ENCODE data around the gene HEBP2.

GRCh38 chr6:138382498-138383265 is 21.3 kb upstream of the HEBP2 start:
- no peak for TF ChIP-seq JUNB (CRISPR knock-in tag; IDR thresholded peaks at IDR 0.05; ENCODE audit: borderline replicate concordance)
- TF ChIP-seq, protein P1, sequence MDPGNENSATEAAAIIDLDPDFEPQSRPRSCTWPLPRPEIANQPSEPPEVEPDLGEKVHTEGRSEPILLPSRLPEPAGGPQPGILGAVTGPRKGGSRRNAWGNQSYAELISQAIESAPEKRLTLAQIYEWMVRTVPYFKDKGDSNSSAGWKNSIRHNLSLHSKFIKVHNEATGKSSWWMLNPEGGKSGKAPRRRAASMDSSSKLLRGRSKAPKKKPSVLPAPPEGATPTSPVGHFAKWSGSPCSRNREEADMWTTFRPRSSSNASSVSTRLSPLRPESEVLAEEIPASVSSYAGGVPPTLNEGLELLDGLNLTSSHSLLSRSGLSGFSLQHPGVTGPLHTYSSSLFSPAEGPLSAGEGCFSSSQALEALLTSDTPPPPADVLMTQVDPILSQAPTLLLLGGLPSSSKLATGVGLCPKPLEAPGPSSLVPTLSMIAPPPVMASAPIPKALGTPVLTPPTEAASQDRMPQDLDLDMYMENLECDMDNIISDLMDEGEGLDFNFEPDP (CRISPR knock-in tag; conservative IDR thresholded peaks at IDR 0.05): no peak
